Peyer's patch (tissue), 4 donors: Measurements from ENCODE around the gene PTPN14. TPM values are rescaled to one million over a fixed set of nuclear protein-coding genes. Genes with fewer than 3 reads are reported as not detected.

ENCODE experiments used
- DNase-seq, 3 donors: peaks; one replicate each; pipeline ENCODE4 v3.0.0-alpha.2; 2017 to 2019
- H3K27ac ChIP-seq, 4 donors: fragments of 200-600 bp; sonication (generic); one replicate each; pipeline ENCODE4 v1.5.1; 2016 to 2019
- H3K27me3 ChIP-seq, 2 donors: fragments of 200-600 bp; sonication (generic); one replicate each; pipeline ENCODE4 v1.5.1; 2019
- H3K36me3 ChIP-seq, 3 donors: fragments of 200-600 bp; sonication (generic); one replicate each; pipeline ENCODE4 v1.5.1; 2016 to 2019
- H3K4me1 ChIP-seq, 4 donors: fragments of 200-600 bp; sonication (generic); one replicate each; pipeline ENCODE4 v1.5.1; 2016 to 2019
- H3K4me3 ChIP-seq, 4 donors: fragments of 200-600 bp; sonication (generic); 1 replicate in 3 of 4; 2 replicates in 1 of 4; pipeline ENCODE4 v1.5.1; 2016 to 2019; ENCODE audit warnings: mild to moderate bottlenecking in 1 of 4
- H3K9me3 ChIP-seq, 4 donors: fragments of 200-600 bp; sonication (generic); one replicate each; pipeline ENCODE4 v1.5.1; 2016 to 2019; ENCODE audit warnings: mild to moderate bottlenecking in 1 of 4
- CTCF ChIP-seq, 6 experiments: fragments of 450-650 bp in 4 of 6; fragments of 200-600 bp in 2 of 6; sonication (generic) in 1 of 6; IDR thresholded peaks; one replicate each; pipeline ENCODE4 v1.5.1; 2017 to 2019; ENCODE audit warnings: antibody characterized with exemption in 6 of 6, mild to moderate bottlenecking in 3 of 6, moderate library complexity in 1 of 6
- POLR2A ChIP-seq, 2 donors: fragments of 450-650 bp; IDR thresholded peaks; one replicate each; pipeline ENCODE4 v1.5.1; 2017; ENCODE audit warnings: antibody characterized with exemption in 2 of 2, mild to moderate bottlenecking in 2 of 2, moderate library complexity in 2 of 2
- total RNA-seq, 4 donors: library from RNA; depleted of rRNA; stranded (reverse); fragments of >200 nt; gene quantifications; one replicate each; pipeline ENCODE4 v1.1.0, GENCODE V29; 2016

PTPN14 gene
- total RNA-seq, 4 donors from 2014 or later, result 1.9 to 6.6 (median 4.2) TPM

DNA sequence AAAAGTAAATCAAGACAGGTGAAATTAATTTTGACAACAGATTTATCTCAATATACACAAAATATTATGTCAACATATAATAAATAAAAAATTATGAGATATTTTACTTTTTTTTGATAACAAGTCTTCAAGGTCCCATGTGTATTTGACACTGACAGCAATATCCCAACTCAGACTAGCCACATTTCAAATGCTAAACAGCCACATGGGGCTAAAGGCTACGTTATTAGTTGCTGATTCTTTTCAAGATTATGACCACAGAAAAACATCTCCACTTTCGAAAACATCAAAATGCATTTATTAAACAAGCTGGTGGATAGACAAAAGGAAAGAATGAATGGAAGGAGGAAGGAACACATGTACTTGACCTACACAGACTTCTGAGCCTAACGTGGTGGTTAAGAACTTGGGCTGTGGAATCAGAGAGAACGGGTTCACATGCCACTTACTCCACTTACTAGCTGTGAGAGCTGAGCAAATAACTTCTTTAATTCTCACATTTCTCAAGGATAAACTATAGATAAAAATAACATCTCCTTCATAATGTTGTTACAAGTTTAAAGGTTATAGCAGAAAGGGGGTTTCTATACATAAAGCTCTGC is 13.4 kb downstream of the PTPN14 start:
- Histone ChIP-seq H3K36me3 (no peaks in the 10 kb centered on the region), H3K9me3 (no peaks in the 10 kb centered on the region), H3K27me3 (no peaks in the 10 kb centered on the region), H3K27ac (no peak overlapping the region), H3K4me1 (no peaks in the 10 kb centered on the region), H3K4me3 (no peak overlapping the region)
- no peak for DNase-seq
- TF ChIP-seq CTCF (IDR thresholded peaks at IDR 0.05) (no peak), POLR2A (IDR thresholded peaks at IDR 0.05) (no peak)

DNA sequence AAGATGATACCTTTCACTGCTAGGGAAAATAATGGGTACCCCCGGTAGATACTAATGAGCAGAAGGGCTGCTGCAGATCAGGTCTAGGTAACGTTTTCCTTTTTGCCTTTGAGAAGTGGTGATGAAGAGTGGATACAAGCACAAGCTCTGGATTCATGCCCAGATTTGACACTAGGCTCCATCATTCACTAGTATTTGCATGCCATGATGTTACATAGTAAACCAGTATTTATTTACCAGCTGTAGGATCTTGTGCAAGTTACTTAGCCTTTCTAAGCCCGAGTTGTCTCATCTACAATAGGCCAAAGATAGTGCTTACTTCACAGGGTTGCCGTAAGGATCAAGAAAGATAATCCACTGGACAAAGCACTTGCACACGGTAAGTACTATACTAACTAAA is 14.2 kb downstream of the PTPN14 start:
- H3K27ac ChIP-seq, result no peak overlapping the region
- H3K27me3 ChIP-seq, result no peaks in the 10 kb centered on the region
- no peaks in the 10 kb centered on the region for H3K9me3 ChIP-seq
- DNase-seq, result no peak
- H3K4me3 ChIP-seq, result no peak overlapping the region
- H3K4me1 ChIP-seq, result no peaks in the 10 kb centered on the region
- H3K36me3 ChIP-seq, result no peaks in the 10 kb centered on the region
- no peak for TF ChIP-seq CTCF (IDR thresholded peaks at IDR 0.05)
- TF ChIP-seq POLR2A (IDR thresholded peaks at IDR 0.05), result no peak

GRCh38 chr1:214532070-214532469 is 19.3 kb downstream of the PTPN14 start:
- H3K27me3 ChIP-seq, result no peaks in the 10 kb centered on the region
- no peak overlapping the region for H3K4me3 ChIP-seq
- no peak overlapping the region for H3K27ac ChIP-seq
- H3K4me1 ChIP-seq, result no peaks in the 10 kb centered on the region
- no peak for DNase-seq
- no peaks in the 10 kb centered on the region for H3K9me3 ChIP-seq
- no peaks in the 10 kb centered on the region for H3K36me3 ChIP-seq
- TF ChIP-seq POLR2A (IDR thresholded peaks at IDR 0.05) (no peak), CTCF (IDR thresholded peaks at IDR 0.05) (no peak)

DNA sequence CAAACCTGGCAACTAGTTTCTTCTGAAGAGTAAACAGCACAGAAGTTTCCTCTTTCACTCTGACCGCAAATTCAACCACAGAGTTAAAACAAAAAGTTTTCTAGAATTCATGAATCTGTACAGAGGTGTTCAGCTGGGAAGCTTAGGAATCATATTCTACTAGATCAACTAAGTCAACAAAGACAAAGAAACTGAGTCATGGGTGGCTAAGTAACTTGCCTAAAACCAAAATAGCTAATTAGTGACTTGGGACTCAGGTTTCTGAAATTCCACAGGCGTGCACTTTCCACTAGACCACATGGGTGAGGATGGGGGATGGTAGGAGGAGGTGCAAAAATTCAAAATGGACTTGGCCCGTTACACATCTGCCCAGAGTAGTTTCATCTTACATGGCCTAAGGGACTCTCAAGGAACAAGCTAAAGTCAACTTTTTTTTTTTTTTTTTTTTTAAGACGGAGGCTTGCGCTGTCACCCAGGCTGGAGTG is 25.8 kb downstream of the PTPN14 start:
- Histone ChIP-seq H3K4me1 (peaks cover 0 to 6% (median 0%) of the 10 kb centered on the region in 4 donors), H3K27ac (no peak overlapping the region), H3K4me3 (no peak overlapping the region), H3K36me3 (no peaks in the 10 kb centered on the region), H3K9me3 (no peaks in the 10 kb centered on the region), H3K27me3 (no peaks in the 10 kb centered on the region)
- DNase-seq, result no peak
- TF ChIP-seq CTCF (IDR thresholded peaks at IDR 0.05) (no peak), POLR2A (IDR thresholded peaks at IDR 0.05) (no peak)

DNA sequence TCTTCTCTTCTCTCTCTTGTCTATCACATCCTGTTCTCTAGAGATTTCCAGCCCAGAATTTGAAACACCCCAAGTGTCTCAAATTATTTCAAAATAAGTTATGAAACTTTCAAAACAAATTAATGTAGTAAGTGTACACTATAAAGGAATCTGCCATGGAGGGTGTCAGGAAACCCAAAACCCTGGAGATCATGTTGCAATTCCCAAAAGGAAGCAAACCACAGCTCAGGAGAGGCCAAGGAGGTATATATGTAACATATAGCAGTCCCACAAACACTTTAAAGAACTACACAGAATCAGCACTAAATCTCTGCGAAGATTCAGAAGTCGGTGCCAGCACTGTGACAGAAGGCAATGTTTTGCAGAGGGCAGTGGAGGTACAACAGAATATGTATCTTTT is 26.6 kb downstream of the PTPN14 start:
- no peaks in the 10 kb centered on the region for H3K9me3 ChIP-seq
- no peak for DNase-seq
- no peak overlapping the region for H3K4me3 ChIP-seq
- H3K36me3 ChIP-seq, result no peaks in the 10 kb centered on the region
- TF ChIP-seq POLR2A (IDR thresholded peaks at IDR 0.05), result no peak
- no peak for TF ChIP-seq CTCF (IDR thresholded peaks at IDR 0.05)
- peaks cover 0 to 6% (median 0%) of the 10 kb centered on the region in 4 donors for H3K4me1 ChIP-seq
- H3K27ac ChIP-seq, result no peak overlapping the region
- H3K27me3 ChIP-seq, result no peaks in the 10 kb centered on the region
